CD4-positive, alpha-beta T cell treated with Interferon alpha-2 for 1 hour (primary cell): ENCODE data around the gene RHEBL1.
A peak's percentile ranks its signal among the peaks of the same experiment; 100 is the strongest.
"Not testable (repeated sequence)": the region's sequence is repeated elsewhere in the genome, so short reads cannot be mapped to it uniquely, and the experiment has no call there.

Experiments
- DNase-seq, 2 donors: peaks; one replicate each; pipeline ENCODE4 v3.0.0-alpha.2; 2020 to 2022

The RHEBL1 gene

GRCh38 chr12:49089821-49090773 lies 20.3 kb upstream of the RHEBL1 start:
- peak; percentile 62 to 64 for DNase-seq

GRCh38 chr12:49088932-49089330 lies 19.2 kb upstream of the RHEBL1 start:
- no peak for DNase-seq

- DNase-seq, result peak; percentile 81
These were observed 18.6 kb upstream of the RHEBL1 start for GRCh38 chr12:49088150-49088931.

- DNase-seq, result no peak
These were observed 16.3 kb upstream of the RHEBL1 start for GRCh38 chr12:49086116-49086515.

GRCh38 chr12:49084438-49084837 lies 14.7 kb upstream of the RHEBL1 start:
- DNase-seq, result no peak

GRCh38 chr12:49079793-49080192 lies 10.0 kb upstream of the RHEBL1 start:
- no peak for DNase-seq

- no peak for DNase-seq
These were observed 1.2 kb upstream of the RHEBL1 start for GRCh38 chr12:49070971-49071370.

GRCh38 chr12:49068879-49069506 lies 786 bp downstream of the RHEBL1 start:
- no peak for DNase-seq

GRCh38 chr12:49066120-49066519 lies 3.7 kb downstream of the RHEBL1 start:
- no peak for DNase-seq

- DNase-seq, result no peak
These were observed 5.0 kb downstream of the RHEBL1 start for GRCh38 chr12:49064767-49065152.

GRCh38 chr12:49061916-49062315 lies 7.9 kb downstream of the RHEBL1 start:
- DNase-seq, result not testable (repeated sequence)

GRCh38 chr12:49061157-49061650 lies 8.6 kb downstream of the RHEBL1 start:
- no peak for DNase-seq

GRCh38 chr12:49060237-49061156 lies 9.3 kb downstream of the RHEBL1 start, which contains the start of gene KMT2D:
KMT2D (minus strand) TSS chr12:49060794; CDS start chr12:49055324, 5,470 bp downstream.
- DNase-seq, result peak; percentile 88 to 91

GRCh38 chr12:49059299-49060171 lies 10.2 kb downstream of the RHEBL1 start:
- peak in 1 of 2 donors; percentile 19 for DNase-seq

GRCh38 chr12:49059045-49059298 lies 10.8 kb downstream of the RHEBL1 start:
- DNase-seq, result no peak

GRCh38 chr12:49058366-49059044 lies 11.3 kb downstream of the RHEBL1 start:
- no peak for DNase-seq

- no peak for DNase-seq
These were observed 11.9 kb downstream of the RHEBL1 start for GRCh38 chr12:49057888-49058287.

- DNase-seq, result peak; percentile 79 to 80
These were observed 13.6 kb downstream of the RHEBL1 start for GRCh38 chr12:49055978-49056754.

GRCh38 chr12:49055092-49055491 lies 14.7 kb downstream of the RHEBL1 start:
- DNase-seq, result no peak

GRCh38 chr12:49054524-49054923 lies 15.3 kb downstream of the RHEBL1 start:
- DNase-seq, result no peak
